Measurements from ENCODE around the gene SPAAR.
"Not testable (repeated sequence)": the region's sequence is repeated elsewhere in the genome, so short reads cannot be mapped to it uniquely, and the experiment has no call there.

SPAAR gene

DNA sequence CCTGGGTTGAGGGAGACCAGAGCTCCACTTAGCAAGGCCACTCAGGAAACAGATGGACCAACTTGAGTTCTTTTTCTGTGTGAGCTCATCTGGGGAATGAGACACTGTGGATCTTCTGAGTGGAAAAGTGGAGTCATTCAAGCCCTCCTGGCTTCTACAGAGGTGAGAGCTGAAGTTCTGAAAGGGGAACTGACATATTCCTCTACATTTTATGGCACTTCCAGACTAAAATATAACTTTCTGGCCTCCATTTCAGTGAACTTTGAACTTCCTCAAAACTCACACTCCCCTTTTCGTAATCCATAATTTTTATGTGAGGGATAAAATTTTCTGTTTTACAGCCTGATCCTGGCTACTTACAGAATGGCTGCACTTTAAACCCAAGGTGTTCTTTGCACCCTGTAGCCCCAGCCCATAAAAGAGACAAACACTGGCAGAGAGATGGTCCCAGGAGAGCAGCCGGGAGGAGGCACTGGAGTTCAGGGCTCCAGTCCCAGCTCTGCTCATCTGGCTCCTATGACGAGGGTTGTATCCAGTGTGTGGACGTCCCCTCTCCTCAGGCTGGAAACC lies 10.8 kb downstream of the SPAAR start:
- DNase-seq (ENCODE audit: low read depth in 2 of 2, low spot score in 1 of 2): no peak

DNA sequence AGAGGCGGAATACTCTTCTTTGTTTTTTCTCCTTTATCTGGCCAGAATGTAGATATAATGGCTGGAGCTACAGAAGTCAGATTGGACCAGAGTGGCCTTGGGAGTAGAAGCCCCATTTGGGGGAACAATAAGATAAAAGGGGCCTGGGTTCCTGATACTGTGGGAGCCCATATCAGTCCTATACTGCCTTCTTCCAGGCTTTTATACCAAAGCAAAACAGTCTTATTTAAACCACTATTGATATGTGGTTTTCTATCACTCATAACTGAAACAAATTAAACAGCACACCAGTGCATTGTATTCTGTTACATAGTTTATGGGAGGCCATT lies 14.3 kb downstream of the SPAAR start:
- no peak for DNase-seq (ENCODE audit: low read depth in 2 of 2, low spot score in 1 of 2)

DNA sequence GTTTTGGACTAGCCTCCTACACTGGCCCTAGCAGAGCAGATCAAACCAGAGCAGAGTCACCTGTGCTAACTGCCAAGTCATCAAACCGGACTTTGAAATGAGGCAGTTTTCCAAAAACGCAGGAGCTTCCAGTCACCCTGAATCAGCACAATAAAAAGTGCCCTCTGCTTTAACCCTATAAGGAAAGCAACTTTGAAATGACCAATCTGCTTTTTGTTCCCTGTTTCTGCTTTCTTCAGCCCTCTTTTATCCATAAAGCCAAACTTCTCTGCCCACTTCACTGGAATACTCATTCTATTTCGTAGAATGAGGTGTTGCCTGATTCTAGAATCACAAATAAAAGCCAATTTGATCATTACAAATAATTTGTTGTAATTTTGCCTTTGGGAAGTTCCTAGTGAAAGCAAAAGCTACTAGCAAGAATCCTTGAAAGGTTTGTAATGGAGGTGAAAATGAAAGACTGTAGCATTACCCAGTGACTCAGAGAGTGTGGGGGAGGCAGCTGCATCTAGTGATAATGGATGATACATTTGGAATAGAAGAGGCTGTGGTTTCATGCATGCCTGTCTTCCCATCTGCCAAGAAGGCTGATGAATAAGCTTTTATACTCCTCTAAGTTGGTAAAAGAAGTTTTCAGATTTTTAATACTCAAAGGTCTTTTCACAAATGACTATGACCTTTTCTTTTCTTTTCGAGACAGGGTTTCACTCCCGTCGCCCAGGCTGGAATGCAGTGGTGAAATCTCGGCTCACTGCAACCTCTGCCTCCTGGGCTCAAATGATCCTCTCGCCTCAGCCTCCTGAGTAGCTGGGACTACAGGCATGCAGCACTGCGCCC lies 14.9 kb downstream of the SPAAR start:
- DNase-seq (ENCODE audit: low read depth in 2 of 2, low spot score in 1 of 2): no peak

DNA sequence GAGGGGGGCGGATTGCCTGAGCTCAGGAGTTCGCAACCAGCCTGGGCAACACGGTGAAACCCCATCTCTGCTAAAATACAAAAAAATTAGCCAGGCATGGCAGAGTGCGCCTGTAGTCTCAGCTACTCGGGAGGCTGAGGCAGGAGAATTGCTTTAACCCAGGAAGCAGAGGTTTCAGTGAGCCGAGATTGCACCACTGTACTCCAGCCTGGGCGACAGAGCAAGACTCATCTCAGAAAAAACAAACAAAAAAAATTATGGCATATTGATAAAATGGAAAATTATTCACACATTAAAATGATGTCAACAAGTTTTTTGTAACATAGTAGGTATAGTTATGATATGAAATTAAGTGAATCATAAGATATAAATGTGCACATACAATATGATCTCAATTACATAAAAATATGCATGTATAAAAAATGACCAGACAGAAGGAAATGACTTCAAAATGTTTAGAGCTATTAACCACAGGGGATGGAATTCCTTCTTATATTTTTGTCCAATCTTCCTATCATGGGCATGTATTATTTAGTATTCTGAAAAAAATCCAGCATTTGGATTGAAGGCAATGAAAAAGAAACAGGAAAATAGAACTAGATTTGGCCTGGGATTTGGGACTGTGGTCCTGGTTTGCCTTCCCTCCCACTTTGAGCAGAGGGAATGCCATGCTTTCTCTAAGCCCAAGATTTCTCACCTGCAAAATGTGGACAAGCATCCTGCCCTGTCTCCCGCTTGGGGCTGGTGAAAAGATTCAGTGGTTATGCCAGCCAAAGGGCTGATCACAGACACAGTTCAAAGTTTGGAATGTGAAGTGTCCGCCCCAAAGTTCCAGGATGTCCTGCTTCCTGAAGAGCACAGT lies 19.5 kb downstream of the SPAAR start:
- no peak for DNase-seq (ENCODE audit: low read depth in 2 of 2, low spot score in 1 of 2)

DNA sequence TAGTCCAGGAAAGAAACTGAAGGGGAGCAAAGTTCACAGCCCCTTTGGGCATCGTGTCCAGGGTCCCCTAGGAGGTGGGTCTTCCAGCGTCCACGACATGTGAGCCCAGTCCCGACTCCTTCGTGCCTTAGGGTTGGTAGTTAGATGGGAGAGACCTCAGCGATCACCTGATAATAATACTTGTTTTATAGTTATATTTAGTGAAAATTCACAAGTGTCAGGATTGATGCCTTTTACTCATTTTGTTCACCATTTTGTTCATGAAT lies 20.1 kb downstream of the SPAAR start:
- no peak for DNase-seq (ENCODE audit: low read depth in 2 of 2, low spot score in 1 of 2)

DNA sequence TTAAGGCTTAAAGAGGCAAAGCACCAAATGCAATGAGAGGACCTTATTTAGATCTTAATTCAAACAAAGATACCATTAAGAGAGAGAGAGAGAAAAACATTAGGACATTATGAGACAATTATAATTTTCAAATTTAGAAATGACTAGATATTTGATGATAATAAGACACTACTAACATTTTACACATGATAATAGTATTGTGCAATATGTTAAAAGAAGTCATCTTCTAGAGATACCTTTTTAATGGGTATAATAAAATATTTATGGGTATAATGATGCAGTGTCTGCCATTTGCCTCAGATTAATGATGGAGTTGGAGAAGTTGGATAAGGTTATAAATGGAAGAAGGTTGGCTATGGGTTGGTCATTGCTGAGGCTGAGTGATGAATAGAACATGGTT lies 21.2 kb downstream of the SPAAR start:
- DNase-seq (ENCODE audit: low read depth in 2 of 2, low spot score in 1 of 2): no peak

DNA sequence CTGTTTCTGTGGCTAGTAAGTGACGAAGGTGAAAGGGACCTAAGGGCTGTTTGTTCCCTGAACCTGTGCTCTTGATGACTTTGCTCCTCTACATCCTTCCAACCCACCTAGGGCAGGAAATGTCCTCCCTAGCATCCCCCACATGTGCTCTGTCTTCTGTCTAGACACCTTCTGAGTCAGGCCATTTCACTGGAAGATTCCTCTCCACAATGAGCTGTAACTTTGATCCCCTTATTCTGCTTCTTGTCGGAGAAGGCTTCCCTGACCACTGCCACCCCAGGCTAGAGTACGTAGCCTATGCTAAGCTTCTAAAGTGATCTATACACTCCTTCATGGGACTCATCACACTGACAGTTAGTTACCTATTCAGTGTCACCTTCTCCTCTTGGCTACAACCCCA lies 21.7 kb downstream of the SPAAR start:
- DNase-seq (ENCODE audit: low read depth in 2 of 2, low spot score in 1 of 2): no peak

DNA sequence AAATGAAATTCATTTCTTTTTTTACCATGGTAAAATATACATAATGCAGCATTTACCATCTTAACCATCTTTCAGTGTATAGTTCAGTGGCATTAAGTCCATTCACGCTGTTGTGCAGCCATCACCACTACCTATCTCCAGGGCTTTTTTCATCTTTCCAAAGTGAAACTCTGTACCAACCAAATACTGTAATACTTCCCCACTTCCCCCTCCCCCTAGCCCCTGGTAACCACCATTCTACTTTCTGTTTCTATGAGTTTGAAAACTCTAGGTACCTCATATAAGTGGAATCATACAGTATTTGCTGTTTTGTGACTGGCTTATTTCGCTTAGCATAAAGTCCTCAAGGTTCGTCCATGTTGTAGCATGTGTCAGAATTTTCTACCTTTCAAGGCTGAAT lies 23.4 kb downstream of the SPAAR start:
- no peak for DNase-seq (ENCODE audit: low read depth in 2 of 2, low spot score in 1 of 2)

DNA sequence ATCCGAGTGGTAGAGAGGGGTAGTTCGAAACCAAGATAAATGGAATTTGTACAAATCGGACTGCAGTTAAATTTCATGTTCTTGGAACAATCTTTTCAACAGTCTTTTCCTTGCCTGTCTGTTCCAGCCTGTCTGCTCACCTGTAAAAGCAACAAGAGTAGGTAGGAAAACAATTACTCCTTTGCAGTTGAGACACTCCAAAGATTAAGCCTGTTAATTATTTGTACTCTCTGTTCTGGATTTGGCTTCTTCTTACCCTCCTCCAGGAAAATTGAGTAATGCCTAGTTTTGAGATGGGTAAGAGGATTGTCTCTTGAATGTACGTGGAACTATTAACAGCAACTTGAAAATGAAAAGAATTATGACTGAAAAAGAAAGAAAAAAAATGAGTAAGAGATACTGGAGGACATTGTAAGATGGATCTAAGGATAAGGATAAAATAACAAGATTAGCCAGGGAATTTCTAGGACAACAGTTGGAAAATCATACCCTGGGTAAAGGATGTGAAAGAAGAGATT lies 24.3 kb downstream of the SPAAR start:
- DNase-seq (ENCODE audit: low read depth in 2 of 2, low spot score in 1 of 2): no peak

DNA sequence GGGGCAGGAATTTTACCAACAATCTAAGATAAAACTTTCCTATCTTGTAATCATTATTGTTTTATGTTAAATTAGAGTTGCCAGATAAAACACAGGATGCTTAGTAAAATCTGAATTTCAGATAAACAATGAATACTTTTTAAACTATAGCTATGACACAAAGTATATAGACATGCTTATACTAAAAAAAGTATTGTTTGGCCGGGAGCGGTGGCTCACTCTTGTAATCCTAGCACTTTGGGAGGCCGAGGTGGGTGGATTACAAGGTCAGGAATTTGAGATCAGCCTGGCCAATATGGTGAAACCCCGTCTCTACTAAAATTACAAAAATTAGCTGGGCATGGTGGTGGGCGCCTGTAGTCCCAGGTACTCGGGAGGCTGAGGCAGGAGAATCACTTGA lies 24.8 kb downstream of the SPAAR start:
- DNase-seq (ENCODE audit: low read depth in 2 of 2, low spot score in 1 of 2): not testable (repeated sequence)

DNA sequence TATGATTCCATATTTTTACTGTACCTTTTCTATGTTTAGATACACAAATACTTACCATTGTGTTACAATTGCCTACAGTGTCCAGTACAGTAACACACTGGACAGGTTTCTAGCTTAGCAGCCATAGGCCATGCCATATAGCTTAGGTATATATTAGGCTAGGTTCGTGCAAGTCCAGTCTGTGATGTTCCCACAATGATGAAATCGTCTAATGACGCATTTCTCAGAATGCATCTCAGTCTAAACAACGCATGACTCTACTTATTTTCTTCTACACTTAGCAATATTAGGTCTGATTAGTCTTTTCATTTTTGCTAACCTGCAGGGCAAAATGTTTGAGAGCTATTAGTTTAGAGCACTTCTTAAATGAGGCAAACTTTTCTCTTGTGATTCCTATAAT lies 26.0 kb downstream of the SPAAR start:
- DNase-seq (ENCODE audit: low read depth in 2 of 2, low spot score in 1 of 2): no peak

DNA sequence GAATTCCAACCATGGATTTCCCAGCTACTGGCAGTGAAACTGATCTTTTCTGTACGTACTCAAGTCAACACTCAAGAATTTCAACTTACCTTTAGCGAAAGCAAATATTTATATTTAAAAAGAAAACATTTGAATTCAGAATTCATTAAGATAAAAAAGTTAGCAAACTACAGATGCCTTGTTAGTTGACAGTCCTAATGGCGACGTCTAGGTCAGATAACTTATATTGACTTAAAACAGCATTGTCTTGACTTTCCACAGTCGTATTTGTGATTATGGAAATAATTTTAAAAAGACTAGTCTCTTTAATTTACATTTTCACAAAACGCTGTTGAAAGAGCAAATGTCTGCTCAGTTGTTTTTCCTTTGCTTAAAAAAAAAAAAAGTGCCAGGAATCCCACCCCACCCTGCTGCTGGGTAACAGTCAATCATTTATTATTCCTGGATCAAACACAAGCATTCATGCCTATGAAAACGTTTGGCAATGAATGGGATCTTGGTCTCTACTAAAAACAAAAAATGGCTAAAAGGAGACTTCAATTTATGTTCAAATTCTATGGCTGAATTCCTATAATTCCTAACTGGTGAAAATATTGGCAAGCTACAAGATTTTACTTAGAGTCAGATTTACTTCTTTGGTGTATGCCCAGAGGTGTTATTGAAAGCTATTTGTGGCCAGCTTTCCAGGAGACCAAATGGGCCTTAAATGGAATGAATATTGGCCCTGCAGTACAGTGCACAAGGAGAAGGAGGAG lies 26.6 kb downstream of the SPAAR start:
- DNase-seq (ENCODE audit: low read depth in 2 of 2, low spot score in 1 of 2): no peak

DNA sequence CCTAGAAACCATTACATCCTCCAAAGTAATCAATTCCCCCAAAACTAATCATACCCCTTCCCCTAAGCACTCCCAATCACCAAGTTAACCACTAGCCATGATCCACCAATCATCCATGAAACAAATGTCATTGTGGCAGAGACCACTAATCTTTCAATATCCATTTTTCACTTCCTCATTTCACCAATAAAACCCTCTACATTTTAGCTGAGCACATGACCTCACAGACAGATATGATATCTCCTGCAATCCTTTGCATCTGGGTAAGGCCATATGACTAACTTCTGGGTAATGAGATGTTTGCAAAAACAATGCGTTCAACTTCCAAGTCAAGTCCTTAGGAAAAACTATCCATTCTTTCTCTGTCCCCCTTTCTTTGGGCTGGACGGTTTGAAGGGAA lies 27.9 kb downstream of the SPAAR start:
- DNase-seq (ENCODE audit: low read depth in 2 of 2, low spot score in 1 of 2): no peak

DNA sequence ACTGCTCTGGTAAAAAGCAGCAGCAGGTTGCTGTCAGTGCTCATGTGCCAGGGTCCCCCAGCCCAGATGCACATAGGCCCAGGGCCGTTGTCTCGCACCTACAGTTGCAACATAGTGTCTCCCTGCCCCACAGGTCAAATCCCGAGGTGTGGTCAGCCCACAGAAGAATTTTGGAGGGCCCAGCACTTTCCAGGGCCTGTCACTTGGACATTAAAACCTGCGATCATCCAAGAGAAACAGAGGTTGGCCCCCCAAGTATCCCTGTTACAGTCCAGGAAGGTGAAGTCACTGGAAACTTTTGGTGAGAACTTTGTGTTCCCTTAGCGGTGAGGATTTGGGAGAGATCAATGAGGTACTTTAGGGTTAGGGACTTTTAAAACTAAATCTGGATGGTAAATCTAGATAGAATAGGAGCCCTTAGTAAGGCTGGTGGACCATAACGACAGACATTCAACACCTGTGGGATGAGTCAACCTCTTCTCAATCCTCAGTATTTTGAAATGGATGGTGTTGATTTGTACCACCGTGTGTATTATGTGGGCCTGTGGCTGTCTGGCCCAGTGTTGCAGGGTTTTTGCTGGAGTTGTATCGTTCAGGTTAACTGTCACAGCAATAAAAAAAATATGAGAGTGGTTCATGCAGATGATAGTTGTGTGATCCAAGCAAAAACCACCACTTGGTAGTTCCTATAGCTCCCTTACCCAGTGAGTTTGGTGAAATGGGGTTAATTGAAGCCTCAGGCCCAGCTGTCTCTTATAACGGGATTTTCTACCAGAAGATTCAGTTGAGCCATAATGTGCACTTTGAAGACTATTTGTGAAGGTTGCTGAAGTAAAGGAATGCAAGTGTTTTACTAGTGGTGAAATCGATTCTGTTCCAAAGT lies 29.4 kb downstream of the SPAAR start:
- no peak for DNase-seq (ENCODE audit: low read depth in 2 of 2, low spot score in 1 of 2)

DNA sequence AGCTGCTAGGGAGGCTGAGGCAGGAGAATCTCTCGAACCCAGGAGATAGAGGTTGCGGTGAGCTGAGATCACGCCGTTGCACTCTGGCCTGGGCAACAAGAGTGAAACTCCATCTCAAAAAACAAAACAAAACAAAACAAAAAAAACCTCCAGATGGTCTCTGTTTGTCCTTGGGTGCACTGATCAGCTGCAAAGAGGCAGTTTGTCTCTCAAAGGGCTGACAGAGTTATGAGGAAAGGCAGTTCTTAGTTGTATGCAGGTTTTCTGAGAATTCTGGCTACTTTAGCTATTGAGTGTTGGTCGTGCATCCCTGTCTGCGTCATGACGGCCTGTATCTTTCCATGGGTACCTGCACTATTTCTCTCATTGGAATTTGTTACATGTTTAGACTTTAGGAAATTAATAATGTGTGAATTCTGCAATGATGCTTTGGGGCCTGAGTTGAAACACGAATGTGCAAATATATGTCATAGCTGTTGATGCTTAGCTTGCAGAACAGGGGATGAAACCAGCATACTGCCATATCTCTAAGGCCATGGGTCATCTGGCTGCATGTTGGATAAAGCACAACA lies 30.5 kb downstream of the SPAAR start:
- no peak for DNase-seq (ENCODE audit: low read depth in 2 of 2, low spot score in 1 of 2)

DNA sequence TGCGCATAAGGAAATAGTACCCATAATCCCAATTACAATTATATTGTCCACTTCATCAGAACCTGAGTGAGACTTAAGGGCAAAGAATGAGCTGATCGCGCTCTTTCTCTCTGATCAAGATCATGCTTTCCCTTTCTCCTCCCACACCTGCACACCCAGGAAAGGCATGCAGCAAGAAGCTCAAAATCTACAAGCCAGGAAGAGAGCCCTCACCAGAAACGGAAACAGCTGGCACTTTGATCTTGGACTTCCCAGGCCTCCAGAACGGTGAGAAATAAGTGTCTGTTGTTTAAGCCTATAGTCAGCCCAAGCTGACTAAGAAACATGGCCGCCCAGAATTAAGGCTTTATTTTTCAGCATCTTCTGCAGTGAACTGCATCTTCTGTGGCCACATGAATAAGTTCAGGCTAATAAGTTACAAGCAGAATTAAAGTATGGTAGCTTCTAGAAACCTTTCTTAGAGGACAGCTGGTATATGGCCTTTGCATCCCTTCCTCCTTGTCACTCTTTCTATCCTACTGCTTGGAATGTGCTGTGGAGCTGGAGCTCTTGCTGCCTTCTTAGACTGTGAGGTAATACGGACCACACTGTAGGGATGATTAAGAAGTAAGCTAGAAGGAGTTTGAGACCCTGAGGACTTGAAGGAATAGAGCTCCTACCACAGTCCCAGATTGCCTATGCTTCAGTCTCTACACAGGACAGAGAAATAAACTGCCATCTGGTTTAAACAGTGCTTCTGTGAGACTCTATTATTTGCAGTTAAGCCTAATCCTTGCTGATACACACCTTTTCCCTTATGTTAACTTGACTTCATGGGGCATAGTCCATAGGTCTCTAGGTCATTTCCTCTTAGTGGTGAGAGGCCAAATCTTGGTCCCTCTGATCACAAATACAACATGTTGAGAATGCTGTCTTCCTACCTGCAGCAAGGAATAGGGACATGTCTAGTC lies 31.4 kb downstream of the SPAAR start:
- DNase-seq (ENCODE audit: low read depth in 2 of 2, low spot score in 1 of 2): no peak

DNA sequence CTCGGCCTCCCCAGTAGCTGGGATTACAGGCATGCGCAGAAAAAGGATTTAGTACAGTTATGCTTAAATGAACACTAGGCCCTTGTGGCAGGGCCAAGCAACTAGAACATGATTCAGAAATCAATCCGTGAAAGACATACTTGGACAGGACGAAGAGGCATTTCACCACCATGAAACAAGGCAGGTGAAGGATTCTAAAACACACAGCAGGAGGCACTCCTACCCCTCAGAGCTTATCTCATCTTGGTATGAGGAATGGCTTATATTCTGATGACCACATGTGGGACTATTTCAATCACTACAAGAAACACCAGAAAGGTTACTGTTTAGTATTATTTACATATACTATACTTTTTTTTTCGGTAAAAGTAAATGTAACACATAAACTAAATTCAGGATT lies 33.0 kb downstream of the SPAAR start:
- no peak for DNase-seq (ENCODE audit: low read depth in 2 of 2, low spot score in 1 of 2)

DNA sequence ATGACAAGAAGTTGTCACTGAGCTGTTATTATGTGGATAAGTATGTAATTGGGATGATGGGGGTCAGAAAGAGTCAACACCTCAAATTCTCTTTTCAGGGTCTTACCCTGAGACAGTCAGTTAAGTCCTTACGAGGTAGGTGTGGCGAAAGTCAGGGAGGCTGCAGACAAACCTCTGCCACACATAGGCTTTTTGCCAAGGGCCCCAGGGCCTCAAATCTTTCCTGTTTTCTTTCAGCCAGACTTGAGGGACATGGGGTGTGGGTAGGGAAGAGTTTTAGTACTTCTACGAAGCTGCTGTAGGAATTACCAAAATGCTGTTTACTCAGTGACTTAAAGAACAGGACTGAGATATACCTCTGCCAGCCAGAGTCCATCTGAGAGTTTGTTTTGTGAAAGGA lies 34.9 kb downstream of the SPAAR start:
- DNase-seq (ENCODE audit: low read depth in 2 of 2, low spot score in 1 of 2): no peak

DNA sequence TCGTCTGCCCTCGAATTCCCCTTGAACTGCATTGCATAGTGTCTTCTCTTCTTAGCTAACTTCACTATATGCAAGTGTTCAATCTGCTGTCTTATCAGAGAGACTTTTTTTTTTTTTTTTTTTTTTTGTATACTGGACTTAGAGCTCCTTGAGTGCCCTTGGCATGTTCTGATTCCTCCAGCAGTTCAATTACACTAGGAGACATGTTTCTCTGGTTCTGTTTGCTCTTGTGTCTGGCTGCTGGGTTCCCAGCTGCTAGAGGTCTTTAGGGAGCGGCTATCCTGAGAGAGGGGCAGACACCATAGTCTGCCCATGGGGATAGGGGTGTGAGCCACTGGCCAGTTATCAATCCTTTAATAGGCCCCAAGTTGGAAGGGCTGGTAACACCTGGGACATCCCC lies 35.6 kb downstream of the SPAAR start:
- DNase-seq (ENCODE audit: low read depth in 2 of 2, low spot score in 1 of 2): no peak
